B cell (primary cell): ENCODE results near the gene PHACTR1. TPM values are rescaled to one million over a fixed set of nuclear protein-coding genes. Genes with fewer than 3 reads are reported as not detected.

Source experiments
- ATAC-seq: fragments of 200-7000 bp; cut with Tn5 transposase; one replicate; pipeline ENCODE4 v1.10.0; 2021; ENCODE audit warnings: low read depth, mild to moderate bottlenecking, moderate number of reproducible peaks, moderate library complexity
- CTCF ChIA-PET: fragments of 350-600 bp; sonication (Branson Sonifier 250); formaldehyde crosslinking; loops from one replicate; lab custom pipeline; 2021; ENCODE audit warnings: antibody characterized with exemption, inconsistent platforms; lab: Charles Lee
- POLR2A ChIA-PET: fragments of 350-600 bp; sonication (Branson Sonifier 250); formaldehyde crosslinking; loops from one replicate; lab custom pipeline; 2021; ENCODE audit warnings: antibody characterized with exemption; lab: Charles Lee
- DNase-seq: peaks from one replicate; pipeline ENCODE4 v3.0.0; 2013
- H2AFZ ChIP-seq: 2 replicates; pipeline ENCODE4 v1.6.1; 2012; ENCODE audit warnings: mild to moderate bottlenecking, low read depth, low read length; ENCODE audit not compliant: insufficient read depth, poor library complexity, severe bottlenecking
- H3K27ac ChIP-seq, 2 donors: 1 replicate in 1 of 2; 2 replicates in 1 of 2; pipeline ENCODE4 v1.5.1; 2012 to 2013; ENCODE audit warnings: low read length in 2 of 2, mild to moderate bottlenecking in 2 of 2, moderate library complexity in 1 of 2
- H3K27me3 ChIP-seq, 4 experiments: fragments of 200-600 bp in 1 of 4; sonication (generic) in 1 of 4; replicated peaks in 1 of 4; 1 replicate in 2 of 4; 2 replicates in 2 of 4; pipeline versions ENCODE4 v1.6.1 to v1.7.0; 2013 to 2016; ENCODE audit warnings: low read length in 3 of 4, mild to moderate bottlenecking in 2 of 4, mixed read lengths in 1 of 4, moderate library complexity in 1 of 4; ENCODE audit not compliant: insufficient read depth in 4 of 4, control insufficient read depth in 3 of 4; ENCODE audit errors: control extremely low read depth in 1 of 4
- H3K36me3 ChIP-seq, 2 experiments: replicated peaks in 1 of 2; 1 replicate in 1 of 2; 2 replicates in 1 of 2; pipeline versions ENCODE4 v1.6.1 to v1.7.1; 2013; ENCODE audit warnings: low read length in 1 of 2; ENCODE audit not compliant: insufficient read depth in 2 of 2, control insufficient read depth in 1 of 2; ENCODE audit errors: control extremely low read depth in 1 of 2, extremely low read depth in 1 of 2
- H3K4me1 ChIP-seq, 2 donors: fragments of 200-600 bp in 1 of 2; sonication (generic) in 1 of 2; 1 replicate in 1 of 2; 2 replicates in 1 of 2; pipeline versions ENCODE4 v1.5.1 to v1.6.1; 2013 to 2017; ENCODE audit warnings: low read length in 2 of 2; ENCODE audit not compliant: control insufficient read depth in 2 of 2, insufficient read depth in 2 of 2
- H3K4me2 ChIP-seq: replicated peaks from 2 replicates; pipeline ENCODE3; 2012; ENCODE audit warnings: mild to moderate bottlenecking, low read depth, low read length; ENCODE audit not compliant: poor library complexity, severe bottlenecking
- H3K4me3 ChIP-seq, 5 experiments: fragments of 200-600 bp in 1 of 5; sonication (generic) in 1 of 5; 1 replicate in 3 of 5; 2 replicates in 2 of 5; pipeline versions ENCODE4 v1.5.1 to v1.7.0; 2011 to 2016; ENCODE audit warnings: low read length in 4 of 5, mild to moderate bottlenecking in 4 of 5, low read depth in 2 of 5, control low read depth in 1 of 5, moderate library complexity in 1 of 5; ENCODE audit not compliant: insufficient read depth in 1 of 5; ENCODE audit errors: control extremely low read depth in 1 of 5, extremely low read depth in 1 of 5
- H3K79me2 ChIP-seq: fragments of 200-600 bp; sonication (generic); one replicate; pipeline ENCODE4 v1.6.0; 2016; ENCODE audit warnings: low read length; ENCODE audit not compliant: control insufficient read depth, insufficient read depth
- H3K9ac ChIP-seq: fragments of 200-600 bp; sonication (generic); 2 replicates; pipeline ENCODE4 v1.6.1; 2017; ENCODE audit warnings: mild to moderate bottlenecking, low read length, moderate library complexity
- H3K9me3 ChIP-seq, 3 donors: one replicate each; pipeline versions ENCODE4 v1.6.1 to v1.7.1; 2013; ENCODE audit warnings: low read length in 2 of 3; ENCODE audit not compliant: control insufficient read depth in 2 of 3, insufficient read depth in 1 of 3; ENCODE audit errors: control extremely low read depth in 1 of 3
- H4K20me1 ChIP-seq: 2 replicates; pipeline ENCODE4 v1.6.0; 2012; ENCODE audit warnings: mild to moderate bottlenecking, low read length; ENCODE audit not compliant: insufficient read depth, control insufficient read depth, poor library complexity, severe bottlenecking
- H3K27ac Mint-ChIP-seq: one replicate; pipeline ENCODE4 v1.8.0; 2021; ENCODE audit warnings: mixed read lengths
- H3K27me3 Mint-ChIP-seq: one replicate; pipeline ENCODE4 v1.8.0; 2021; ENCODE audit warnings: mixed read lengths
- H3K4me1 Mint-ChIP-seq: one replicate; pipeline ENCODE4 v1.8.0; 2021; ENCODE audit warnings: mixed read lengths
- H3K4me3 Mint-ChIP-seq: one replicate; pipeline ENCODE4 v1.8.0; 2021; ENCODE audit warnings: mixed read lengths
- H3K9me3 Mint-ChIP-seq: one replicate; pipeline ENCODE4 v1.8.0; 2022; ENCODE audit warnings: mixed read lengths; ENCODE audit not compliant: insufficient read depth
- EZH2 ChIP-seq: IDR thresholded peaks from 2 replicates; pipeline ENCODE4 v1.6.1; 2012; ENCODE audit warnings: borderline replicate concordance, low read depth, mild to moderate bottlenecking, moderate library complexity, low read length; ENCODE audit not compliant: insufficient read depth, poor library complexity, severe bottlenecking
- WGBS: methylation state at CpG from one replicate; pipeline ENCODE4 v1.1.5; 2013; ENCODE audit warnings: missing lambda C conversion rate; ENCODE audit not compliant: insufficient coverage; 5-methylcytosine and 5-hydroxymethylcytosine counted together
- intact Hi-C: fragments of 100-400 bp; cut with micrococcal nuclease; formaldehyde crosslinking; loops from one replicate; pipeline ENCODE4 v1.10.0; 2022
- polyA plus RNA-seq: library from polyadenylated mRNA; depleted of rRNA; stranded (reverse); fragments of >200 nt; gene quantifications from 2 replicates; pipeline ENCODE4 v1.2.3, GENCODE V29; 2012
- total RNA-seq, 2 donors: library from RNA; stranded (reverse); fragments of 120-200 nt in 1 of 2; gene quantifications; 1 replicate in 1 of 2; 2 replicates in 1 of 2; pipeline versions ENCODE4 v1.2.3 to v1.2.4, GENCODE V29; 2013 to 2022
- TF ChIP-seq, protein P1 (sequence below): fragments of 200-600 bp; IDR thresholded peaks from one replicate; pipeline ENCODE4 v1.8.0; 2022; ENCODE audit warnings: antibody characterized with exemption, mild to moderate bottlenecking

PHACTR1 gene
- total and polyA plus RNA-seq, 2 donors (not counting 1 experiment from before 2014, with no cell fraction given) = 30.2 to 129 TPM

DNA sequence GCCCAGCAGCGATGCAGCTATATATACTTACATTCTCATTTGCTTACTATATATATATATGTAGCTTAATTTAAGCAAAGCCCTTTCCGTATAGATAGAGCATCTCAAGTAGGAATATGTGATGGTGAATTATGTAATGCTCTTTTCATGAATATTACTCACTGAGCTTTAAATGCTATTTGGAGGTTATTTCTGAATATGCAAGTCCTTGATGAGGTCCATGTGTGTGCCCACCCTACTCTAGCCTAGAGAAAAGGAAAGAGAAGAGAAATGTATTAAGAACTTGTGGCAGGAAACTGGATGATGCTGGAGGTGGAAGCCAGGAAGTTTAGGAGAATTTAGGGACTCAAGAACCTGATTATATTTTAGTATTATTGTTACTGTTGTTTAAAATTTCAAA is 63.2 kb downstream of the PHACTR1 start:
- CTCF ChIA-PET = no interaction called here
- H3K27me3 Mint-ChIP-seq = peaks cover 24% of the 10 kb centered on the region
- no CpG with 5 or more reads among the region's 2 CpGs for WGBS
- POLR2A ChIA-PET = no interaction called here
- H3K9ac ChIP-seq = no peak overlapping the region
- no peak overlapping the region for H3K27ac Mint-ChIP-seq
- H2AFZ ChIP-seq = no peak overlapping the region
- no peaks in the 10 kb centered on the region for H3K4me1 Mint-ChIP-seq
- TF ChIP-seq EZH2 = no peak
- TF ChIP-seq, protein P1, sequence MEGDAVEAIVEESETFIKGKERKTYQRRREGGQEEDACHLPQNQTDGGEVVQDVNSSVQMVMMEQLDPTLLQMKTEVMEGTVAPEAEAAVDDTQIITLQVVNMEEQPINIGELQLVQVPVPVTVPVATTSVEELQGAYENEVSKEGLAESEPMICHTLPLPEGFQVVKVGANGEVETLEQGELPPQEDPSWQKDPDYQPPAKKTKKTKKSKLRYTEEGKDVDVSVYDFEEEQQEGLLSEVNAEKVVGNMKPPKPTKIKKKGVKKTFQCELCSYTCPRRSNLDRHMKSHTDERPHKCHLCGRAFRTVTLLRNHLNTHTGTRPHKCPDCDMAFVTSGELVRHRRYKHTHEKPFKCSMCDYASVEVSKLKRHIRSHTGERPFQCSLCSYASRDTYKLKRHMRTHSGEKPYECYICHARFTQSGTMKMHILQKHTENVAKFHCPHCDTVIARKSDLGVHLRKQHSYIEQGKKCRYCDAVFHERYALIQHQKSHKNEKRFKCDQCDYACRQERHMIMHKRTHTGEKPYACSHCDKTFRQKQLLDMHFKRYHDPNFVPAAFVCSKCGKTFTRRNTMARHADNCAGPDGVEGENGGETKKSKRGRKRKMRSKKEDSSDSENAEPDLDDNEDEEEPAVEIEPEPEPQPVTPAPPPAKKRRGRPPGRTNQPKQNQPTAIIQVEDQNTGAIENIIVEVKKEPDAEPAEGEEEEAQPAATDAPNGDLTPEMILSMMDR = no peak
- H3K9me3 Mint-ChIP-seq = no peaks in the 10 kb centered on the region
- DNase-seq = no peak
- ATAC-seq = no peak
- no peaks in the 10 kb centered on the region for H4K20me1 ChIP-seq
- no peak overlapping the region for H3K4me2 ChIP-seq
- peaks cover 0 to 3% (median 0%) of the 10 kb centered on the region in 4 experiments for H3K27me3 ChIP-seq
- H3K9me3 ChIP-seq = peaks cover 0 to 3% (median 0%) of the 10 kb centered on the region in 3 donors
- no peaks in the 10 kb centered on the region for H3K36me3 ChIP-seq
- intact Hi-C loops = no loop called here
- H3K4me1 ChIP-seq = no peaks in the 10 kb centered on the region
- no peak overlapping the region for H3K4me3 ChIP-seq
- no peak overlapping the region for H3K4me3 Mint-ChIP-seq
- H3K27ac ChIP-seq = no peak overlapping the region
- H3K79me2 ChIP-seq = no peaks in the 10 kb centered on the region

DNA sequence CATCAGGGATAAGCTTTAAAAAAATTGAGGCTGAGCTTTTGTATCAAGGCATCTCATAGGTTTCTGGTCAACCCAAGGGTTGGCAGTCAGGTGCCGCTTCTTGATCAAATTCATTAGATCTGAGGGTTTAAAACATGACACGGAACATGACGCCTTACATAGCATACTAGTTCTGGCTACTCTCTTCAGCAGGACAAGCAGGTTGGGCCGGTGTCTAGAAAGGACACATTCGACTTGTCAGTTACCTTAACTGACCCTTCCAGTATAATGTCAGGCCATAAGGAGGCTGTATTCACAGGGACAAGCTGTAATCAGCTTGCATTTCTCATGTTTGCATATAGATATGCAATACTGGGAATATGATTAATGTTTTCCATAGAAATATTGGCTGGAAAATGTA is 65.6 kb downstream of the PHACTR1 start:
- Histone ChIP-seq H3K4me3 (no peak overlapping the region), H3K9me3 (peaks cover 0 to 3% (median 0%) of the 10 kb centered on the region in 3 donors), H3K9ac (no peak overlapping the region), H3K27me3 (peaks cover 0 to 3% (median 0%) of the 10 kb centered on the region in 4 experiments), H3K4me1 (no peaks in the 10 kb centered on the region), H4K20me1 (no peaks in the 10 kb centered on the region), H3K36me3 (no peaks in the 10 kb centered on the region), H3K79me2 (no peaks in the 10 kb centered on the region), H3K4me2 (no peak overlapping the region), H3K27ac (no peak overlapping the region), H2AFZ (no peak overlapping the region)
- POLR2A ChIA-PET = no interaction called here
- intact Hi-C loops = no loop called here
- ATAC-seq (no peak), DNase-seq (no peak)
- Mint-ChIP-seq H3K4me1 (no peaks in the 10 kb centered on the region), H3K9me3 (no peaks in the 10 kb centered on the region), H3K27me3 (peaks cover 19% of the 10 kb centered on the region), H3K4me3 (no peak overlapping the region), H3K27ac (no peak overlapping the region)
- WGBS = 96% methylated on average over 5 of the region's 5 CpGs
- TF ChIP-seq EZH2 = no peak
- TF ChIP-seq, protein P1 = no peak
- CTCF ChIA-PET = no interaction called here
